HFFc6 (cell line): ENCODE results near the gene EMILIN2. TPM values are rescaled to one million over a fixed set of nuclear protein-coding genes. Genes with fewer than 3 reads are reported as not detected.
"Not testable (repeated sequence)": the region's sequence is repeated elsewhere in the genome, so short reads cannot be mapped to it uniquely, and the experiment has no call there.

ENCODE experiments used
- DNase-seq: peaks from one replicate; pipeline ENCODE4 v3.0.0-alpha.2; 2018
- H3K27ac Mint-ChIP-seq: 2 replicates; pipeline ENCODE4 v1.8.0; 2020; ENCODE audit warnings: mild to moderate bottlenecking, mixed read lengths
- H3K27me3 Mint-ChIP-seq: 2 replicates; pipeline ENCODE4 v1.8.0; 2021; ENCODE audit warnings: mild to moderate bottlenecking, moderate library complexity, mixed read lengths; ENCODE audit not compliant: insufficient read depth
- H3K36me3 Mint-ChIP-seq: 2 replicates; pipeline ENCODE4 v1.8.0; 2021; ENCODE audit warnings: low read depth, mixed read lengths
- H3K4me1 Mint-ChIP-seq: 2 replicates; pipeline ENCODE4 v1.8.0; 2020; ENCODE audit warnings: low read depth, mixed read lengths
- H3K4me3 Mint-ChIP-seq: 2 replicates; pipeline ENCODE4 v1.8.0; 2020; ENCODE audit warnings: mild to moderate bottlenecking, moderate library complexity, mixed read lengths
- H3K9me3 Mint-ChIP-seq: 2 replicates; pipeline ENCODE4 v1.8.0; 2020; ENCODE audit warnings: mild to moderate bottlenecking, mixed read lengths
- total RNA-seq, 6 experiments: library from RNA; stranded (reverse); fragmentation: NEBNext Ultra II Directional; extraction: Animal tissue kit (Norgen Biotek cat#: 25700); gene quantifications; 2 replicates in 1 of 6; 3 replicates in 5 of 6; pipeline ENCODE4 v1.2.3, GENCODE V29; 2021
- TF ChIP-seq, protein P1 (sequence below): fragments of 200-600 bp; sonication (generic); IDR thresholded peaks from 2 replicates; pipeline ENCODE4 v1.5.0; 2021; ENCODE audit warnings: antibody characterized with exemption, mild to moderate bottlenecking

The EMILIN2 gene
- total RNA-seq, 6 experiments from 2014 or later, result 5.9 to 10.6 (median 8.2) TPM

DNA sequence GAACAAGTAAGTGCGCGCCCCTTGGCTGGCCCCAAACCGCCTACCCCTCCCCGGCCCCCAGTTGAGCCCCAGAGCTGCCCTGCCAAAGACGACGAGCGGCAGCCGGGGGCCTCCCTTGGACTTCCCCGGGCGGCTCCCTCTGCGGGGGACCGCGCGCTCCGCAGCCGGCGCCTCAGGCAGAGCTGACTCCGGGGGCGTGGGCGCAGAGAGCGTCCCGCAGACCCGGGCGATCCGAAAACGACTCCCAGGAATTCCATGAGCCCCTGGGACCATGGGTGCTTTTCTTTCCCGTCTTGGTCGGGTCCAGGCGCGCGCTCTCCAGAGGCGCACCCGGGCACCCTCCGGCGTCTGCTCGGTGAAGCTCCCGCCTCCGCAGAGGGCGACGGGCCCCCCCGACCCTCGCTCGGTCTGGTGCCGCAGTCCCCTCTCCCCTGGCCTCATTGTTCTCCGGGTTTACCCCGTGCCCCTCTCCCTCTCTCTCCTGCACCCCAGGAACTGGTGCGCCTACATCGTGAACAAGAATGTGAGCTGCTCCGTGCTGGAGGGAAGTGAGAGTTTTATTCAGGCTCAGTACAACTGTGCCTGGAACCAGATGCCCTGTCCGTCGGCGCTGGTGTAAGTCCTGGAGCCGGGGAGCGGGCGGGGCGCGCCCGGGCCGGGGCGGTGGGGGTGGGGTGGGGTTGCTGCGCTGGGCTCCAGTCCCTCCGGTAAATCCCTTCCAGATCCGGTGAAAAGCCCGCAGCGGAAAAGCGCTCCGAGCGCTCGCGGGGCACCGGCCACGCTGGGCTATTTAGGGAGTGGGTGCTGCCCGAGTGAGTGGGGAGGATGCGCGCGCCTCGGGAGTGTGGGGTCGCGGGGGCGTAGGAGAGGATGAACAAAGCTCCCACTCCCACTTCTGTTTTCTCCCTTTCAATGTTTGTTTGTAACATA lies 776 bp downstream of the EMILIN2 start:
- peaks cover 24% of the 10 kb centered on the region for H3K4me1 Mint-ChIP-seq
- TF ChIP-seq, protein P1, sequence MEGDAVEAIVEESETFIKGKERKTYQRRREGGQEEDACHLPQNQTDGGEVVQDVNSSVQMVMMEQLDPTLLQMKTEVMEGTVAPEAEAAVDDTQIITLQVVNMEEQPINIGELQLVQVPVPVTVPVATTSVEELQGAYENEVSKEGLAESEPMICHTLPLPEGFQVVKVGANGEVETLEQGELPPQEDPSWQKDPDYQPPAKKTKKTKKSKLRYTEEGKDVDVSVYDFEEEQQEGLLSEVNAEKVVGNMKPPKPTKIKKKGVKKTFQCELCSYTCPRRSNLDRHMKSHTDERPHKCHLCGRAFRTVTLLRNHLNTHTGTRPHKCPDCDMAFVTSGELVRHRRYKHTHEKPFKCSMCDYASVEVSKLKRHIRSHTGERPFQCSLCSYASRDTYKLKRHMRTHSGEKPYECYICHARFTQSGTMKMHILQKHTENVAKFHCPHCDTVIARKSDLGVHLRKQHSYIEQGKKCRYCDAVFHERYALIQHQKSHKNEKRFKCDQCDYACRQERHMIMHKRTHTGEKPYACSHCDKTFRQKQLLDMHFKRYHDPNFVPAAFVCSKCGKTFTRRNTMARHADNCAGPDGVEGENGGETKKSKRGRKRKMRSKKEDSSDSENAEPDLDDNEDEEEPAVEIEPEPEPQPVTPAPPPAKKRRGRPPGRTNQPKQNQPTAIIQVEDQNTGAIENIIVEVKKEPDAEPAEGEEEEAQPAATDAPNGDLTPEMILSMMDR, result no peak
- H3K27me3 Mint-ChIP-seq, result peaks cover 47% of the 10 kb centered on the region
- H3K4me3 Mint-ChIP-seq, result peak overlapping the region; percentile 83
- no peaks in the 10 kb centered on the region for H3K9me3 Mint-ChIP-seq
- H3K27ac Mint-ChIP-seq, result no peak overlapping the region
- no peak for DNase-seq
- no peaks in the 10 kb centered on the region for H3K36me3 Mint-ChIP-seq

DNA sequence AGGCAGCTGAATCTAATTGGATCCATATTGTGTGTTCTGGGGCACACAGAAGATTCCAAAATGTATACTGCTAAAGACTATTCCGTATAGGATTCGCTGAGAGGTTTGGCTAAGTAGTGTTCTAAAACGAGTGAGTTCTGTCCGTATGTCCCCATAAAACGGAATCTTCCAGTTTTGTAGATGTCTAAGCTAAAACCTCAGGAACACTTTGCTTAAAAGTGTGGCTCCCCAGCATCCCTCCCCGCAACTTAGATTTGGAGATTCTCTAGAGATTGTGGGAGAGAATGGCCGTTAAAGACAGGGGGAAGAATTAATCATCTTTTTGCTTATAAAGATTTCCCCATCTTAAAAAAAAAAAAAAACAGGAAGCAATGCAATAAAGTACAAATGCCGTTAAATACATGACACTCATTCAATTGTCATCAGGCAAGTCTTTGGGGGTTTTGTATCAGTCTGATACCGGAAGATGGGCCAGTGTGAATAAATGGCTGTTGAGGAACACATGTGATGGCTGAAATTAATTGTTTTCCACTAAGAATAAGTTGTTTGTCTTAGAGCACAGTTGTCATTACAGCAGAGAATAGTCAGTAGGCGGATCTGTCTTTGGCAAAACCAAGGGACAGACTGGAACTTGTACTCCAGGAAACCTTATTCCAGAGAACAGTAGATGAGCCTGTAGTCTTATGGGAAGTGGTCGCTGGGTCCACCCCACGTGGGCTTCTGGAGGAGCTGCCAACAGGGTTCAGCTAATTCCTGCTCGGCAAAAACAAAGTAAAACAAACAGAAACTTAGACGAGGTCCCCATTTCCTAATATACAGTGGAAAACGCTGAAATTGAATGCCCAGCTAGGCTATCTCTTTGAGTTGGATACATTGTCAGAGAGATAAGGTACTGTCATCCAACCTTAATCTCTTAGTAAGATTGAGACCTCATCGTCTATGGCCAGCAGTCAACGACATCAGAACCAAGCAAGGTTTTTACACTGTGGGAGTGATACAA lies 1.7 kb downstream of the EMILIN2 start:
- Mint-ChIP-seq H3K36me3 (no peaks in the 10 kb centered on the region), H3K27ac (no peak overlapping the region), H3K4me1 (peaks cover 24% of the 10 kb centered on the region), H3K27me3 (peaks cover 38% of the 10 kb centered on the region), H3K9me3 (no peaks in the 10 kb centered on the region), H3K4me3 (peak overlapping the region; percentile 83)
- no peak for DNase-seq
- TF ChIP-seq, protein P1, result no peak

DNA sequence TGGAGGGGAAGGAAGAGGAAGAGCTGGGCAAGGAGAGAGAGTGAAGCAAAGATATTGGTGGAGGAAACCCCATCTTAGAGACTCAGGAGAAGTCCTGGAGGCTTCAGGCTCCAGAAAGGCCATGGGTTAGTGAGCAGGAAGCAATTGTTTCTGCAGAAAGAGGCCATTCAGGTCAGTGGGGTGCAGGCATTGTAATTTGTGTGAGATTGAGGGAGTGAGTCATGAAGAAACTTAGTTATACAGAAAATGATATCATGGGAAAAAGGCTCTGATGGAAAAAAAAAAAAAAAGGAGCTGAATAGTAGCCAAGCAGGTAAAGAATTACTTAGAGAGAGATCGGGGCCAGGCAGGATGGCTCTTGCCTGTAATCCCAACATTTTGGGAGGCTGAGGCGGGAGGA lies 4.0 kb downstream of the EMILIN2 start:
- no peaks in the 10 kb centered on the region for H3K9me3 Mint-ChIP-seq
- no peaks in the 10 kb centered on the region for H3K36me3 Mint-ChIP-seq
- H3K4me3 Mint-ChIP-seq, result no peak overlapping the region
- H3K27ac Mint-ChIP-seq, result no peak overlapping the region
- no peak for DNase-seq
- TF ChIP-seq, protein P1, result no peak
- H3K4me1 Mint-ChIP-seq, result peaks cover 38% of the 10 kb centered on the region
- H3K27me3 Mint-ChIP-seq, result peaks cover 23% of the 10 kb centered on the region

DNA sequence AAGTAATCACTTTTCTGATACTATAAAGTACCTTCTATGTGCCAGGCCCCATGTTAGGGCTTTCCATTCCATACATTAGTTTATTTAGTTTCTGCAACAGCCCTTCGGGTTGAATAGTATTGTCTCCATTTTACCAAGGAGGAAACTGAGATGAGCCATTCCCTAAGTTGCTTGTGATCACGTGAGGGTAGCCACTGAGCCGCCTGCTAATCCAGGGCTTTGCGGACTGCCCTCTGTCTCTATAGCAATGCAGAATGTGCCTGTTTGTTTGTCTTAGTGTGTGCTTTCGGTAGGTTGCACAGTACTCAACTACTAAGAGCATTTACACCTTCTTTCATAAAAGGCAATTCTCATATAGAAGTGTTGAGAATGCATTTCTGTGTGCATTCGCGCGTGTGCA lies 5.0 kb downstream of the EMILIN2 start:
- DNase-seq, result no peak
- no peak overlapping the region for H3K4me3 Mint-ChIP-seq
- H3K27ac Mint-ChIP-seq, result no peak overlapping the region
- no peaks in the 10 kb centered on the region for H3K36me3 Mint-ChIP-seq
- H3K27me3 Mint-ChIP-seq, result peaks cover 21% of the 10 kb centered on the region
- no peaks in the 10 kb centered on the region for H3K9me3 Mint-ChIP-seq
- H3K4me1 Mint-ChIP-seq, result peaks cover 38% of the 10 kb centered on the region
- TF ChIP-seq, protein P1, result no peak

DNA sequence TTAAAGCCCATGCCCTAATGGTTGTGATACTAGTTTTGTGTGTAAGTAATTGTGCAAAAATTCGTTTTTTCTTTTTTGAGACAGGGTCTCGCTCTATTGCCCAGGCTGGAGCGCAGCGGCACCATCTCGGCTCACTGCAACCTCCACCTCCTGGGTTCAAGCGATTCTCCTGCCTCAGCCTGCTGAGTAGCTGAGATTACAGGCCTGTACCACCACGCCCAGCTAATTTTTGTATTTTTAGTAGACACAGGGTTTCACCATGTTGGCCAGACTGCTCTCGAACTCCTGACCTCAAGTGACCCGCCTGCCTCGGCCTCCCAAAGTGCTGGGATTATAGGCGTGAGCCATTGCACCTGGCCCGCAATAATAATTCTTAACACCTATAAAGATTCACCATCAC lies 5.7 kb downstream of the EMILIN2 start:
- not testable (repeated sequence) for H3K27ac Mint-ChIP-seq, H3K36me3 Mint-ChIP-seq, DNase-seq, H3K4me3 Mint-ChIP-seq, H3K9me3 Mint-ChIP-seq
- Mint-ChIP-seq H3K4me1 (peaks cover 44% of the 10 kb centered on the region), H3K27me3 (peaks cover 20% of the 10 kb centered on the region)
